ENCODE data around the gene MPZL1.

The MPZL1 gene

DNA sequence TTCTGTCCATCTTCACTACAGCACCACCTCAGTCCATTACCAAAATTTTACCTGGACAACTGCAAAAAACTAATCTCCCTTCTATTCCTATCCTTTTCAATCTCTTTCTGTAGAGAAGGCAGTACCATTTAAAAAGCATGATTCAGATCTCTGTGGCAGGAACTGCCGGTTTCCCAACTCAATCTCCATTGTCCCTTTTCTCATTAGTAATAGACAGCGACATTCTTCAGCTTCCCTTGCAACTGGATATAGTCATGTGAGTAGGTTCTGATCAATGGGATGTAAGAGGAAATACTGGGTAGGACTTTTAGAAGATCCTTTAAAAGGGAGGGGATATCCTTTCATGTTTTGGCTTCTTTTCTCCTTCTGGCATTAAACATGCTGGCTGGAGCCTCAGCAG is 117.2 kb downstream of the MPZL1 start:
- no peak for DNase-seq (ENCODE audit: extremely low read depth in 1 of 2, low read depth in 1 of 2)

Measured in stimulated activated CD8-positive, alpha-beta memory T cell treated with anti-CD3 and anti-CD28 coated beads, Interleukin-7, amount 100 ng/mL, for 48 hours (primary cell).